SK-N-SH (cell line): ENCODE results near the gene POLR1C. TPM values are rescaled to one million over a fixed set of nuclear protein-coding genes. Genes with fewer than 3 reads are reported as not detected.

Source experiments
- ELF1 ChIP-seq: IDR thresholded peaks from 2 replicates; pipeline ENCODE4 v1.4.0; 2012
- FOSL2 ChIP-seq: IDR thresholded peaks from 2 replicates; pipeline ENCODE4 v1.4.0; 2012; ENCODE audit warnings: low read depth, mild to moderate bottlenecking, moderate library complexity, borderline replicate concordance
- MXI1 ChIP-seq: IDR thresholded peaks from 2 replicates; pipeline ENCODE4 v1.6.1; 2012; ENCODE audit warnings: mild to moderate bottlenecking, low read depth, low read length, improper control_type of control experiment
- NFIC ChIP-seq: IDR thresholded peaks from 2 replicates; pipeline ENCODE4 v1.4.0; 2012; ENCODE audit warnings: borderline replicate concordance
- POLR2AphosphoS5 ChIP-seq: IDR thresholded peaks from 2 replicates; pipeline ENCODE4 v1.6.1; 2012; ENCODE audit warnings: low read depth, low read length
- RXRA ChIP-seq: IDR thresholded peaks from 2 replicates; pipeline ENCODE4 v1.4.0; 2012; ENCODE audit warnings: low read depth, mild to moderate bottlenecking, borderline replicate concordance
- TAF1 ChIP-seq: IDR thresholded peaks from 2 replicates; pipeline ENCODE4 v1.6.1; 2012; ENCODE audit warnings: low read depth, mild to moderate bottlenecking, low read length, moderate library complexity, borderline replicate concordance
- polyA plus RNA-seq, 3 experiments: library from polyadenylated mRNA; depleted of rRNA; stranded (reverse); fragments of >200 nt; gene quantifications; 2 replicates each; pipeline ENCODE4 v1.2.3, GENCODE V29; 2012
- small RNA-seq, 7 experiments: library from RNA; depleted of rRNA; stranded (forward); fragments of <200 nt; gene quantifications; one replicate each; pipeline ENCODE3, GENCODE V24; 2012

Gene POLR1C
- polyA plus RNA-seq, 1 of the 3 experiments (the other 2 are of a cell fraction): 59.1 TPM

DNA sequence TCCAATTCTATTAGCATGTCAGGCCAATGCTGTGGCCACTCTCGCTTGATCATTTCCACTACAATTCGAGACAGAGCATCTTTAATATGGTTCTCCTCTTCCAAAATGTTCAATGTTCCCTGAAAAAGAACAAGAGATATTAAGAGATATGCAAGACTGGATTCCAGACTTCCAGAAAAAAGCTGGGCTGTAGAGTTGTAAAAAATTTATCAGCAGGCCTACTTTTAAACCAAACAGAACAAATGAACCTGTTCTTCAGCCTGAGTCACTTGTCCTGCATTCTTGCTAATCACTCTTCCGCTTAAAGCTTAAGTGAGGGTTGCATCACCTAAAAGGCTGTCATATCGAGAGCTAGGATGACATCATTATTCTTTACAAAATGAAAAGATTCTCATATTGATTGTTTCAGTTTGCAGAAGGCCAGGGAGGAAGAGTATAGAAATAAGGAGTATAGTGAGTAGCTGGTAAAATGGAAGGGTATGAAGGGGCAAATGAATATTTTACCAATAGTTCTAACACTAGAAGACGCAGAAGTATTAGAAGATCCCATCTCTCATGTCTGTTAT is 54.1 kb downstream of the POLR1C start (continued):
- TF ChIP-seq NFIC (no peak), RXRA (no peak), POLR2AphosphoS5 (no peak), FOSL2 (no peak), MXI1 (no peak), ELF1 (no peak), TAF1 (no peak)
- TF ChIP-seq, all 33 proteins: peak for 0

Small RNAs within 50 kb of the gene (small RNA-seq; reads per million reads assigned to genes)
- gene RF00426 (0 reads per million in 7 experiments), gene RNU6-1113P (0 reads per million in 7 experiments)

Other genes with a start within 250 kb of the POLR1C start
- gene SLC22A7, start 218.8 kb upstream of the POLR1C start, polyA plus RNA-seq (2012; rRNA removed): not detected in 2 replicates
- gene CRIP3, start 208.3 kb upstream of the POLR1C start, polyA plus RNA-seq (2012; rRNA removed): 0.11 TPM in 1 of 2 replicates, not detected in the other
- gene ZNF318, start 147.4 kb upstream of the POLR1C start, polyA plus RNA-seq (2012; rRNA removed): 6.3 and 7.8 TPM in 2 replicates
- 21.5 and 28.3 TPM in 2 replicates for gene ABCC10, start 89.5 kb upstream of the POLR1C start, polyA plus RNA-seq (2012; rRNA removed)
- gene DLK2, start 61.5 kb upstream of the POLR1C start, polyA plus RNA-seq (2012; rRNA removed): 1.9 and 3.9 TPM in 2 replicates
- gene TJAP1, start 39.5 kb upstream of the POLR1C start, polyA plus RNA-seq (2012; rRNA removed): 30.7 and 39.5 TPM in 2 replicates
- 0.73 and 0.89 TPM in 2 replicates for gene LRRC73, start 6.7 kb upstream of the POLR1C start, polyA plus RNA-seq (2012; rRNA removed)
- 219 and 248 TPM in 2 replicates for gene YIPF3, start 163 bp upstream of the POLR1C start, polyA plus RNA-seq (2012; rRNA removed)
- gene XPO5, start 58.9 kb downstream of the POLR1C start, polyA plus RNA-seq (2012; rRNA removed): 29.5 and 39.2 TPM in 2 replicates
- gene POLH, start 59.1 kb downstream of the POLR1C start, polyA plus RNA-seq (2012; rRNA removed): 11.5 and 18.8 TPM in 2 replicates
- 83.7 and 124 TPM in 2 replicates for gene GTPBP2, start 112.2 kb downstream of the POLR1C start, polyA plus RNA-seq (2012; rRNA removed)
- 30.9 and 42.2 TPM in 2 replicates for gene MAD2L1BP, start 118.8 kb downstream of the POLR1C start, polyA plus RNA-seq (2012; rRNA removed)
- 0.05 and 0.06 TPM in 2 replicates for gene RSPH9, start 127.9 kb downstream of the POLR1C start, polyA plus RNA-seq (2012; rRNA removed)
- 56.9 and 57.0 TPM in 2 replicates for gene MRPS18A, start 170.7 kb downstream of the POLR1C start, polyA plus RNA-seq (2012; rRNA removed)